ENCODE measurements around the gene SCGB1D4. TPM values are rescaled to one million over a fixed set of nuclear protein-coding genes. Genes with fewer than 3 reads are reported as not detected.

SCGB1D4 gene
- total and polyA plus RNA-seq, 10 of the 15 experiments (the other 5 are each of a cell fraction or from before 2014, with no cell fraction given), result not detected

- TF ChIP-seq ZNF687 (IDR thresholded peaks at IDR 0.05), result peak; percentile 73
- TF ChIP-seq CHD2 (IDR thresholded peaks at IDR 0.05; ENCODE audit: borderline replicate concordance, low read depth, low read length), result no peak
- no peak for TF ChIP-seq POLR2AphosphoS2 (IDR thresholded peaks at IDR 0.05; ENCODE audit: low read depth, low read length)
- no peak for TF ChIP-seq NFYA (IDR thresholded peaks at IDR 0.05; ENCODE audit: borderline replicate concordance, low read depth, low read length)
- TF ChIP-seq GATAD2B (conservative IDR thresholded peaks at IDR 0.05; ENCODE audit: low read depth), result peak; percentile 20; the same call in 1 of the 2 replicates
- peak in 1 of 2 experiments; percentile 42; a peak in 1 of 4 replicates for TF ChIP-seq BHLHE40 (IDR thresholded peaks at IDR 0.05; ENCODE audit: borderline replicate concordance in 1 of 2, low read depth in 2 of 2, low read length in 1 of 2)
- no peak for TF ChIP-seq PAX8 (IDR thresholded peaks at IDR 0.05)
- peak; percentile 53; the same call in 1 of the 2 replicates for TF ChIP-seq ZBTB11 (CRISPR knock-in tag; IDR thresholded peaks at IDR 0.05)
- TF ChIP-seq MEF2A (IDR thresholded peaks at IDR 0.05; ENCODE audit: insufficient read depth, low read depth, low read length), result no peak
- TF ChIP-seq PKNOX1 (IDR thresholded peaks at IDR 0.05), result no peak
- TF ChIP-seq CBFB (IDR thresholded peaks at IDR 0.05; ENCODE audit: low read depth), result no peak
- TF ChIP-seq NBN (IDR thresholded peaks at IDR 0.05), result no peak
- TF ChIP-seq BMI1 (IDR thresholded peaks at IDR 0.05; ENCODE audit: borderline replicate concordance), result no peak
- TF ChIP-seq KLF5 (IDR thresholded peaks at IDR 0.05; ENCODE audit: partially characterized antibody), result no peak
- no peak for TF ChIP-seq SUZ12 (IDR thresholded peaks at IDR 0.05; ENCODE audit: unreplicated experiment)
- TF ChIP-seq CBX3 (IDR thresholded peaks at IDR 0.05; ENCODE audit: borderline replicate concordance, low read depth), result no peak
- peak; percentile 56; the same call in 1 of the 2 replicates for TF ChIP-seq DPF2 (IDR thresholded peaks at IDR 0.05)
- no peak for TF ChIP-seq ASH2L (IDR thresholded peaks at IDR 0.05; ENCODE audit: borderline replicate concordance, low read depth)
- no peak for TF ChIP-seq PBX3 (IDR thresholded peaks at IDR 0.05; ENCODE audit: insufficient replicate concordance, low read depth, low read length)
- no peak for TF ChIP-seq ESRRA (IDR thresholded peaks at IDR 0.05; ENCODE audit: low read length)
These were observed 38.7 kb upstream of the SCGB1D4 start, which contains the start of gene ASRGL1 (continued) for GRCh38 chr11:62337303-62338181.

All from GM12878 (cell line).